GM23338 (cell line): ENCODE measurements around the gene MEGF10. TPM values are rescaled to one million over a fixed set of nuclear protein-coding genes. Genes with fewer than 3 reads are reported as not detected.

Experiments used
- ATAC-seq: fragments of 200-7000 bp; cut with Tn5 transposase; 3 replicates; pipeline ENCODE4 v1.9.1; 2020
- DNase-seq: peaks from one replicate; pipeline ENCODE4 v3.0.0-alpha.2; 2015; ENCODE audit warnings: low spot score
- H2AFZ ChIP-seq: fragments of 200-600 bp; sonication (generic); 2 replicates; pipeline ENCODE4 v1.8.0; 2016; ENCODE audit warnings: antibody characterized with exemption, mild to moderate bottlenecking, moderate library complexity
- H3F3A ChIP-seq: fragments of 200-600 bp; sonication (generic); replicated peaks from 2 replicates; pipeline ENCODE4 v1.8.0; 2017; ENCODE audit warnings: antibody characterized with exemption, mixed run types, low read depth
- H3K27ac ChIP-seq: fragments of 200-600 bp; sonication (generic); 2 replicates; pipeline ENCODE4 v1.6.1; 2016; ENCODE audit warnings: low read depth
- H3K27me3 ChIP-seq: fragments of 200-600 bp; sonication (generic); 2 replicates; pipeline ENCODE4 v1.8.0; 2016; ENCODE audit warnings: mild to moderate bottlenecking, mixed run types, moderate library complexity; ENCODE audit not compliant: insufficient read depth
- H3K36me3 ChIP-seq: fragments of 200-600 bp; sonication (generic); 2 replicates; pipeline ENCODE4 v1.8.0; 2016; ENCODE audit warnings: mild to moderate bottlenecking; ENCODE audit not compliant: insufficient read depth
- H3K4me1 ChIP-seq: fragments of 200-600 bp; sonication (generic); 2 replicates; pipeline ENCODE4 v1.8.0; 2016; ENCODE audit warnings: mild to moderate bottlenecking, moderate library complexity; ENCODE audit not compliant: insufficient read depth
- H3K4me2 ChIP-seq: fragments of 200-600 bp; sonication (generic); 2 replicates; pipeline ENCODE4 v1.7.1; 2017; ENCODE audit warnings: mixed run types
- H3K4me3 ChIP-seq: fragments of 200-600 bp; sonication (generic); 2 replicates; pipeline ENCODE4 v1.6.1; 2016; ENCODE audit warnings: mixed run types
- H3K79me2 ChIP-seq: fragments of 200-600 bp; sonication (generic); replicated peaks from 2 replicates; pipeline ENCODE4 v1.8.0; 2017; ENCODE audit warnings: mild to moderate bottlenecking; ENCODE audit not compliant: insufficient read depth
- H3K9me2 ChIP-seq: fragments of 200-600 bp; sonication (generic); 2 replicates; pipeline ENCODE4 v1.8.0; 2017; ENCODE audit not compliant: insufficient read depth
- H4K20me1 ChIP-seq: fragments of 200-600 bp; sonication (generic); replicated peaks from 2 replicates; pipeline ENCODE4 v1.8.0; 2017; ENCODE audit warnings: mild to moderate bottlenecking; ENCODE audit not compliant: insufficient read depth
- H3K27ac Mint-ChIP-seq: 2 replicates; pipeline ENCODE4 v1.8.0; 2020; ENCODE audit warnings: inconsistent platforms, mild to moderate bottlenecking, moderate library complexity, mixed read lengths
- H3K27me3 Mint-ChIP-seq: 3 replicates; pipeline ENCODE4 v1.8.0; 2022; ENCODE audit warnings: low read depth, mild to moderate bottlenecking, moderate library complexity, mixed read lengths, inconsistent platforms; ENCODE audit not compliant: insufficient read depth, poor library complexity
- H3K36me3 Mint-ChIP-seq: 3 replicates; pipeline ENCODE4 v1.8.0; 2021; ENCODE audit warnings: low read depth, mild to moderate bottlenecking, inconsistent platforms, moderate library complexity, mixed read lengths
- H3K4me1 Mint-ChIP-seq: 3 replicates; pipeline ENCODE4 v1.8.0; 2020; ENCODE audit warnings: mild to moderate bottlenecking, inconsistent platforms, mixed read lengths
- H3K4me3 Mint-ChIP-seq: 3 replicates; pipeline ENCODE4 v1.8.0; 2021; ENCODE audit warnings: moderate library complexity, mild to moderate bottlenecking, inconsistent platforms, mixed read lengths
- H3K9me3 Mint-ChIP-seq: 3 replicates; pipeline ENCODE4 v1.8.0; 2020; ENCODE audit warnings: moderate library complexity, mild to moderate bottlenecking, inconsistent platforms, mixed read lengths
- CREB1 ChIP-seq: fragments of 250-450 bp; sonication (Bioruptor Pico); IDR thresholded peaks from 2 replicates; pipeline ENCODE4 v1.5.0; 2020; ENCODE audit warnings: low read depth, mild to moderate bottlenecking, moderate library complexity
- CTCF ChIP-seq, 2 experiments: fragments of 200-600 bp in 1 of 2; sonication (generic) in 1 of 2; conservative IDR thresholded peaks; 2 replicates each; pipeline versions ENCODE4 v1.5.1 to v1.6.1; 2016 to 2017; ENCODE audit warnings: antibody characterized with exemption in 2 of 2, low read depth in 2 of 2, mild to moderate bottlenecking in 2 of 2, moderate library complexity in 1 of 2
- ETS1 ChIP-seq: IDR thresholded peaks from 2 replicates; pipeline ENCODE4 v1.6.1; 2016; ENCODE audit warnings: antibody characterized with exemption
- EZH2 ChIP-seq: fragments of 200-600 bp; sonication (generic); IDR thresholded peaks from one replicate; pipeline ENCODE4 v1.8.0; 2017; ENCODE audit warnings: antibody characterized with exemption, mild to moderate bottlenecking, low read depth; ENCODE audit not compliant: unreplicated experiment
- EZH2phosphoT487 ChIP-seq: fragments of 200-600 bp; sonication (generic); IDR thresholded peaks from one replicate; pipeline ENCODE4 v1.8.1; 2018; ENCODE audit warnings: antibody characterized with exemption; ENCODE audit not compliant: unreplicated experiment
- JUNB ChIP-seq: IDR thresholded peaks from one replicate; pipeline ENCODE4 v1.6.1; 2016; ENCODE audit warnings: antibody characterized with exemption; ENCODE audit not compliant: unreplicated experiment
- NANOG ChIP-seq: IDR thresholded peaks from 2 replicates; pipeline ENCODE4 v1.6.1; 2016; ENCODE audit warnings: antibody characterized with exemption, borderline replicate concordance
- POLR2AphosphoS5 ChIP-seq: IDR thresholded peaks from 2 replicates; pipeline ENCODE4 v1.6.1; 2016; ENCODE audit warnings: antibody characterized with exemption, low read depth
- REST ChIP-seq: IDR thresholded peaks from one replicate; pipeline ENCODE4 v1.6.1; 2018; ENCODE audit warnings: antibody characterized with exemption; ENCODE audit not compliant: unreplicated experiment
- STAT1 ChIP-seq: IDR thresholded peaks from one replicate; pipeline ENCODE4 v1.6.1; 2016; ENCODE audit warnings: antibody characterized with exemption; ENCODE audit not compliant: unreplicated experiment
- ZNF114 ChIP-seq: fragments of 250-450 bp; sonication (Bioruptor Pico); IDR thresholded peaks from 2 replicates; pipeline ENCODE4 v1.5.0; 2020; ENCODE audit warnings: mild to moderate bottlenecking, moderate library complexity
- ZNF331 ChIP-seq: fragments of 250-450 bp; sonication (Bioruptor Pico); IDR thresholded peaks from 2 replicates; pipeline ENCODE4 v1.5.0; 2020; ENCODE audit warnings: low read depth, mild to moderate bottlenecking, moderate library complexity
- ZNF462 ChIP-seq: fragments of 250-450 bp; sonication (Bioruptor Pico); IDR thresholded peaks from 2 replicates; pipeline ENCODE4 v1.5.0; 2020; ENCODE audit warnings: mild to moderate bottlenecking, moderate library complexity
- polyA plus RNA-seq: library from polyadenylated mRNA; unstranded; fragments of >200 nt; fragmentation: Nextera tagmentation; extraction: Ambion mirVana; gene quantifications from 2 replicates; pipeline ENCODE4 v1.2.1, GENCODE V29; 2016
- total RNA-seq: library from RNA; depleted of rRNA; stranded (reverse); fragments of >200 nt; shearing (Covaris generic); gene quantifications from 2 replicates; pipeline ENCODE4 v1.2.3, GENCODE V29; 2014

Gene MEGF10
- total and polyA plus RNA-seq, 2 experiments from 2014 or later, result 4.5 to 28.3 TPM

GRCh38 chr5:127313379-127313778 is 22.8 kb downstream of the MEGF10 start:
- no peak for TF ChIP-seq JUNB
- no peak for TF ChIP-seq ETS1
- no peak for TF ChIP-seq POLR2AphosphoS5
- no peak for TF ChIP-seq STAT1
- no peak for TF ChIP-seq REST
- TF ChIP-seq ZNF462 (CRISPR knock-in tag), result no peak
- no peak for TF ChIP-seq CTCF (conservative IDR thresholded peaks at IDR 0.05; ENCODE audit: low read depth in 2 of 2)
- no peak for TF ChIP-seq CREB1 (CRISPR knock-in tag)
- no peak for TF ChIP-seq ZNF331
- no peak for TF ChIP-seq ZNF114 (CRISPR knock-in tag)
- no peak for TF ChIP-seq NANOG
- TF ChIP-seq EZH2, result no peak
- TF ChIP-seq EZH2phosphoT487, result no peak
- DNase-seq, result no peak
- H3K36me3 ChIP-seq, result no peaks in the 10 kb centered on the region
- Mint-ChIP-seq H3K27ac (no peak overlapping the region), H3K27me3 (no peaks in the 10 kb centered on the region), H3K4me3 (no peak overlapping the region), H3K4me1 (peaks cover 47% of the 10 kb centered on the region), H3K36me3 (peaks cover 28% of the 10 kb centered on the region; the same call in 2 of the 3 replicates), H3K9me3 (peaks cover 2% of the 10 kb centered on the region; the same call in 2 of the 3 replicates)
- H3K27ac ChIP-seq, result no peak overlapping the region
- H2AFZ ChIP-seq, result no peak overlapping the region
- H3F3A ChIP-seq, result no peaks in the 10 kb centered on the region
- H3K9me2 ChIP-seq, result no peaks in the 10 kb centered on the region
- no peaks in the 10 kb centered on the region for H3K27me3 ChIP-seq
- no peak for ATAC-seq
- H3K79me2 ChIP-seq, result peaks cover 55% of the 10 kb centered on the region
- H3K4me2 ChIP-seq, result no peak overlapping the region
- peaks cover 29% of the 10 kb centered on the region for H3K4me1 ChIP-seq
- H4K20me1 ChIP-seq, result no peaks in the 10 kb centered on the region
- H3K4me3 ChIP-seq, result no peak overlapping the region
